PFSK-1 (cell line): Measurements from ENCODE around the gene SLC25A1.

Experiments
- FOXP2 ChIP-seq: optimal IDR thresholded peaks from 2 replicates; pipeline ENCODE3; 2011; ENCODE audit warnings: borderline replicate concordance, control low read depth, inconsistent platforms; ENCODE audit not compliant: insufficient read depth; ENCODE audit errors: extremely low read length, extremely low read depth
- POLR2AphosphoS5 ChIP-seq: IDR thresholded peaks from 2 replicates; pipeline ENCODE4 v1.6.1; 2012; ENCODE audit warnings: low read depth, mild to moderate bottlenecking, control low read depth, low read length, moderate library complexity
- SIN3A ChIP-seq: IDR thresholded peaks from 2 replicates; pipeline ENCODE4 v1.6.1; 2012; ENCODE audit warnings: mild to moderate bottlenecking, low read length, moderate library complexity, borderline replicate concordance; ENCODE audit not compliant: insufficient read depth
- TAF1 ChIP-seq: IDR thresholded peaks from 2 replicates; pipeline ENCODE4 v1.6.1; 2012; ENCODE audit warnings: low read length, control low read depth, borderline replicate concordance; ENCODE audit not compliant: insufficient read depth
- TF ChIP-seq, protein P1 (sequence below), 2 experiments: IDR thresholded peaks; 2 replicates each; pipeline versions ENCODE4 v1.6.1 to v1.8.0; 2011 to 2012; ENCODE audit warnings: low read depth in 2 of 2, low read length in 2 of 2, control low read depth in 1 of 2, inconsistent platforms in 1 of 2, mild to moderate bottlenecking in 1 of 2, moderate library complexity in 1 of 2; ENCODE audit not compliant: insufficient read depth in 1 of 2

The SLC25A1 gene

DNA sequence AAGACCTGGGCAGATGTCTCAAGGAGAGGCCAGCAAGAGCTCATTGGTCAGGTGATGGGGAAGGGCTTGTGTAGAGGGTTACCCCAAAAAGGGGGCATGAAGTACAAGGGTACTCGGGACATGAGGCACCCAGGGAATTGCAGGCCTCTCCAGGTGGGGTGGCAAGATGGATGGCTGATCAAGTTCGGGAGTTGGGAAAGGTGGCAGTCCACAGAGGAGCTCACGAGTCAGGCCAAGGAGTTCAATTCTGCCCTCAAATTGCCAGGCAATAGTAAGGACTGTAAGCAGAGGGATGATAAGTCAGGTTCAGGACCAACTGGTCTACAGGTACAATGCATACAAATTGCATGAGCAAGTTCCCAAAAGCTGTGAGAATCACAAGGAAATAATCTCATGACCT is 42.3 kb upstream of the SLC25A1 start:
- no peak for TF ChIP-seq POLR2AphosphoS5
- no peak for TF ChIP-seq TAF1
- TF ChIP-seq, protein P1, sequence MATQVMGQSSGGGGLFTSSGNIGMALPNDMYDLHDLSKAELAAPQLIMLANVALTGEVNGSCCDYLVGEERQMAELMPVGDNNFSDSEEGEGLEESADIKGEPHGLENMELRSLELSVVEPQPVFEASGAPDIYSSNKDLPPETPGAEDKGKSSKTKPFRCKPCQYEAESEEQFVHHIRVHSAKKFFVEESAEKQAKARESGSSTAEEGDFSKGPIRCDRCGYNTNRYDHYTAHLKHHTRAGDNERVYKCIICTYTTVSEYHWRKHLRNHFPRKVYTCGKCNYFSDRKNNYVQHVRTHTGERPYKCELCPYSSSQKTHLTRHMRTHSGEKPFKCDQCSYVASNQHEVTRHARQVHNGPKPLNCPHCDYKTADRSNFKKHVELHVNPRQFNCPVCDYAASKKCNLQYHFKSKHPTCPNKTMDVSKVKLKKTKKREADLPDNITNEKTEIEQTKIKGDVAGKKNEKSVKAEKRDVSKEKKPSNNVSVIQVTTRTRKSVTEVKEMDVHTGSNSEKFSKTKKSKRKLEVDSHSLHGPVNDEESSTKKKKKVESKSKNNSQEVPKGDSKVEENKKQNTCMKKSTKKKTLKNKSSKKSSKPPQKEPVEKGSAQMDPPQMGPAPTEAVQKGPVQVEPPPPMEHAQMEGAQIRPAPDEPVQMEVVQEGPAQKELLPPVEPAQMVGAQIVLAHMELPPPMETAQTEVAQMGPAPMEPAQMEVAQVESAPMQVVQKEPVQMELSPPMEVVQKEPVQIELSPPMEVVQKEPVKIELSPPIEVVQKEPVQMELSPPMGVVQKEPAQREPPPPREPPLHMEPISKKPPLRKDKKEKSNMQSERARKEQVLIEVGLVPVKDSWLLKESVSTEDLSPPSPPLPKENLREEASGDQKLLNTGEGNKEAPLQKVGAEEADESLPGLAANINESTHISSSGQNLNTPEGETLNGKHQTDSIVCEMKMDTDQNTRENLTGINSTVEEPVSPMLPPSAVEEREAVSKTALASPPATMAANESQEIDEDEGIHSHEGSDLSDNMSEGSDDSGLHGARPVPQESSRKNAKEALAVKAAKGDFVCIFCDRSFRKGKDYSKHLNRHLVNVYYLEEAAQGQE (IDR thresholded peaks at IDR 0.05; ENCODE audit: insufficient read depth in 1 of 2, low read depth in 2 of 2, low read length in 2 of 2): no peak
- TF ChIP-seq FOXP2: no peak
- no peak for TF ChIP-seq SIN3A

DNA sequence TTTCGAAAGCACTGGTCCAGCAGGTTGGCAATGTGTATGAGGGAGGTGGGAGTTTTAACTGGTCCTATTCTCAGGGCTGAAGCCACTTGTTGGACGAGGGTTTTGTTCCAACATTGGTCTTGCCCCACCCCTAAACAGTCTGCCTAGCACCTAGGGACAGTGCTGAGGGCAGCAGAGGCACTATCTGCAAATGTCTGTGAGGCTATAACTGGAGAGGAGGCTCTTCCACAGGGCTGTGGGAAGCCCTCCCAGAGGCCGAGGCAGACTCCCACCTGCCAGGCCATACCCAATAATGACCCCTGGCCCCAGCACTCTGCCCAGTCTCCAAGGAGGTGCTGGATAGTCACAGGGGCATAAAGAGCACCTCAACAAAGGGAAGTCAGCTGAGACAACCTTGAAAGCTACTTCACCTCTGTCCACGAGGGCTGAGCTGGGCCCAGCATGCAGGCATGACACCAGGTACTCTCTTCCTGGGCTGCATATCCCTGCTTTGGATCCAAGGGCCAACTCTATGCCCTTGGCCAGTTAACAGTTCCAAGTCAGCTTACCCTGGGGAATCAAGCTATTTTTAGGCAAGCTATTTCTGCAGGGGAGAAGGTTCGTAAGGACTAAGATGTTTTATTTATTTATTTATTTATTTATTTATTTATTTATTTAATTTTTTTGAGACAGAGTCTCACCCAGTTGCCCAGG is 40.2 kb upstream of the SLC25A1 start:
- TF ChIP-seq SIN3A (no peak), FOXP2 (no peak), POLR2AphosphoS5 (no peak), TAF1 (no peak)
- TF ChIP-seq, protein P1 (IDR thresholded peaks at IDR 0.05; ENCODE audit: insufficient read depth in 1 of 2, low read depth in 2 of 2, low read length in 2 of 2): no peak

DNA sequence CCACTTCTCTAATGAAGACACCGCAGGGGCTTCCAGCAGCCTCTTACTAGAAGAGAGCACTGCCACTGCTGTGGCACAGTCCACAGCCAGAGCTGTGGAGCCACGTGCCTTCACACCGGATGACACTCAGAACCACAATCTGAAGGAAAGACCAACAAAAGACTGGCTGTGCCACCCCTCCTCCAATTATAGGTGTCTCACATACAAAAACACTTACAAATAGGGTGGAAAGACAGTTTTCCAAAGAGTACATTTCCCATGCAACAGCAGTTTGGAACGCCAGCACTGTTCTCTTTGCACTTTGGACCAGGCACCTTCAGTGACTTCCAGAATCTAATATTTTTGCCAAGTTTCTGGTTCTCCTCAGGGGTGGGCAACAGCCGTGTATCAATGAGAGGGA is 38.0 kb upstream of the SLC25A1 start:
- TF ChIP-seq FOXP2 (no peak), POLR2AphosphoS5 (no peak), TAF1 (no peak), SIN3A (no peak)
- TF ChIP-seq, protein P1 (IDR thresholded peaks at IDR 0.05; ENCODE audit: insufficient read depth in 1 of 2, low read depth in 2 of 2, low read length in 2 of 2): no peak

DNA sequence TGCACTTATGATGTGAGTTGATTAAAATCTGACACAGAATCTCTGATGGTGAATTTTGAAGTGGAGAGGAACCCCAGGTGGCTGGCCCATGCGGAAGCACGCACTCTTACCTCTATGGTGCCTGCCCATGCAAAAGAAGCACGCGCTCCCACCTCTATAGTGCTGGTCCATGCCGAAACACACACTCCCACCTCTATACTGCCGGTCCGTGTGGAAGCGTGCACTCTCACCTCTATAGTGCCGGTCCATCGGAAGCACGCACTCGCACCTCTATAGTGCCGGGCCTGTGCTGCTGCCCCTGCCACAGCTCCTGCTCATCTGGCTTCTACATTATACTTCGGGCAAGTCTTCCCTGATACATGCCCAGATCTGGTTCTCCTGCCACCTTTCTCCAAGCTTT is 36.8 kb upstream of the SLC25A1 start:
- TF ChIP-seq POLR2AphosphoS5 (no peak), SIN3A (no peak), FOXP2 (no peak), TAF1 (no peak)
- TF ChIP-seq, protein P1 (IDR thresholded peaks at IDR 0.05; ENCODE audit: insufficient read depth in 1 of 2, low read depth in 2 of 2, low read length in 2 of 2): no peak

DNA sequence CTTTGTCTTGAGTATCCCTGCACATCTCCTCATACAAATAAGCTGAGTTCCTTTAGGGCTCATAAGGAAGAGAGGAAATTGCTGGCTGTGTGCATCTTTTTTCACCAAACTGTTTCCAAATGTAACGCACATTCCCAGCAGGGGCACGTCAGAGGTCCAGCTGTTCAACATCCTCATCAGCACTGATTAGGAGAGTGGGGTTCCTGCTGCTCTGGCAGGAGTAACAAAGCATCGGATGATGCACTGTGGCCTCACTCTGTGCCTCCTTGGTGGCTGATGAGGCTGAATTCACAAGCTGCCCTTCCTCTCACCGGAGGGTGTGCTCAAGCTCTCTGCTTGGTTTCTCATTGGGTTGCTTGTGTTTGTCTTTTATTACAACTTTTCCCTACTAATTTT is 35.5 kb upstream of the SLC25A1 start:
- no peak for TF ChIP-seq TAF1
- TF ChIP-seq SIN3A: no peak
- TF ChIP-seq FOXP2: no peak
- TF ChIP-seq POLR2AphosphoS5: no peak
- TF ChIP-seq, protein P1 (IDR thresholded peaks at IDR 0.05; ENCODE audit: insufficient read depth in 1 of 2, low read depth in 2 of 2, low read length in 2 of 2): no peak
